ENCODE results near the gene GPHA2. TPM values are rescaled to one million over a fixed set of nuclear protein-coding genes. Genes with fewer than 3 reads are reported as not detected.

The GPHA2 gene
- total and polyA plus RNA-seq, 2 of the 13 experiments (the other 11 are each of a cell fraction or from before 2014, with no cell fraction given) = 13.0 to 19.1 TPM

GRCh38 chr11:64923944-64924909, 11.5 kb downstream of the GPHA2 start, which contains the start of gene PPP2R5B (continued):
- TF ChIP-seq, protein P1, sequence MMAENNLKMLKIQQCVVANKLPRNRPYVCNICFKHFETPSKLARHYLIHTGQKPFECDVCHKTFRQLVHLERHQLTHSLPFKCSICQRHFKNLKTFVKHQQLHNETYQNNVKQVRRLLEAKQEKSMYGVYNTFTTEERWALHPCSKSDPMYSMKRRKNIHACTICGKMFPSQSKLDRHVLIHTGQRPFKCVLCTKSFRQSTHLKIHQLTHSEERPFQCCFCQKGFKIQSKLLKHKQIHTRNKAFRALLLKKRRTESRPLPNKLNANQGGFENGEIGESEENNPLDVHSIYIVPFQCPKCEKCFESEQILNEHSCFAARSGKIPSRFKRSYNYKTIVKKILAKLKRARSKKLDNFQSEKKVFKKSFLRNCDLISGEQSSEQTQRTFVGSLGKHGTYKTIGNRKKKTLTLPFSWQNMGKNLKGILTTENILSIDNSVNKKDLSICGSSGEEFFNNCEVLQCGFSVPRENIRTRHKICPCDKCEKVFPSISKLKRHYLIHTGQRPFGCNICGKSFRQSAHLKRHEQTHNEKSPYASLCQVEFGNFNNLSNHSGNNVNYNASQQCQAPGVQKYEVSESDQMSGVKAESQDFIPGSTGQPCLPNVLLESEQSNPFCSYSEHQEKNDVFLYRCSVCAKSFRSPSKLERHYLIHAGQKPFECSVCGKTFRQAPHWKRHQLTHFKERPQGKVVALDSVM (CRISPR knock-in tag; IDR thresholded peaks at IDR 0.05) = peak; percentile 62; the same call in 1 of the 2 replicates
- TF ChIP-seq AFF4 (CRISPR knock-in tag; IDR thresholded peaks at IDR 0.05) = no peak
- TF ChIP-seq BRCA1 (CRISPR knock-in tag; IDR thresholded peaks at IDR 0.05) = no peak
- no peak for TF ChIP-seq SRSF9 (IDR thresholded peaks at IDR 0.05; ENCODE audit: borderline replicate concordance, insufficient read depth, low read depth, low read length, poor library complexity, severe bottlenecking)
- no peak; the same call in 1 of the 2 replicates for TF ChIP-seq SMC3 (IDR thresholded peaks at IDR 0.05; ENCODE audit: low read length)
- no peak for TF ChIP-seq E2F2 (CRISPR knock-in tag; IDR thresholded peaks at IDR 0.05; ENCODE audit: borderline replicate concordance)
- no peak for TF ChIP-seq NFIB (CRISPR knock-in tag; IDR thresholded peaks at IDR 0.05; ENCODE audit: borderline replicate concordance)
- TF ChIP-seq, protein P2, sequence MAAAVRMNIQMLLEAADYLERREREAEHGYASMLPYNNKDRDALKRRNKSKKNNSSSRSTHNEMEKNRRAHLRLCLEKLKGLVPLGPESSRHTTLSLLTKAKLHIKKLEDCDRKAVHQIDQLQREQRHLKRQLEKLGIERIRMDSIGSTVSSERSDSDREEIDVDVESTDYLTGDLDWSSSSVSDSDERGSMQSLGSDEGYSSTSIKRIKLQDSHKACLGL (CRISPR knock-in tag; IDR thresholded peaks at IDR 0.05) = peak; percentile 40; the same call in 1 of the 2 replicates
- TF ChIP-seq NR2F6 (IDR thresholded peaks at IDR 0.05) = no peak
- TF ChIP-seq NR2F6 (CRISPR knock-in tag; IDR thresholded peaks at IDR 0.05) = peak; percentile 33; the same call in 1 of the 2 replicates
- TF ChIP-seq ZNF598 (CRISPR knock-in tag; IDR thresholded peaks at IDR 0.05; ENCODE audit: borderline replicate concordance) = 0 out of 2 replicates have a peak, but pooled peaks have one; percentile 18
- no peak for TF ChIP-seq ZBTB3 (CRISPR knock-in tag; IDR thresholded peaks at IDR 0.05; ENCODE audit: borderline replicate concordance, low read depth)
- TF ChIP-seq ZNF24 (IDR thresholded peaks at IDR 0.05) = no peak
- no peak for TF ChIP-seq PAWR (CRISPR knock-in tag; IDR thresholded peaks at IDR 0.05; ENCODE audit: borderline replicate concordance)
- 0 out of 2 replicates have a peak, but pooled peaks have one; percentile 46 for TF ChIP-seq RBFOX2 (IDR thresholded peaks at IDR 0.05; ENCODE audit: low read depth, low read length)
- peak; percentile 83 for TF ChIP-seq ELF1 (CRISPR knock-in tag; IDR thresholded peaks at IDR 0.05)
- TF ChIP-seq ZNF253 (CRISPR knock-in tag; IDR thresholded peaks at IDR 0.05; ENCODE audit: borderline replicate concordance) = no peak
- TF ChIP-seq, protein P3, sequence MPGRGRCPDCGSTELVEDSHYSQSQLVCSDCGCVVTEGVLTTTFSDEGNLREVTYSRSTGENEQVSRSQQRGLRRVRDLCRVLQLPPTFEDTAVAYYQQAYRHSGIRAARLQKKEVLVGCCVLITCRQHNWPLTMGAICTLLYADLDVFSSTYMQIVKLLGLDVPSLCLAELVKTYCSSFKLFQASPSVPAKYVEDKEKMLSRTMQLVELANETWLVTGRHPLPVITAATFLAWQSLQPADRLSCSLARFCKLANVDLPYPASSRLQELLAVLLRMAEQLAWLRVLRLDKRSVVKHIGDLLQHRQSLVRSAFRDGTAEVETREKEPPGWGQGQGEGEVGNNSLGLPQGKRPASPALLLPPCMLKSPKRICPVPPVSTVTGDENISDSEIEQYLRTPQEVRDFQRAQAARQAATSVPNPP (CRISPR knock-in tag; IDR thresholded peaks at IDR 0.05) = no peak
- peak; percentile 93 for TF ChIP-seq GABPB1 (CRISPR knock-in tag; IDR thresholded peaks at IDR 0.05)
- TF ChIP-seq STAG1 (CRISPR knock-in tag; IDR thresholded peaks at IDR 0.05) = no peak

All from HepG2 (cell line).